HepG2 (cell line): ENCODE data around the gene RERE. TPM values are rescaled to one million over a fixed set of nuclear protein-coding genes. Genes with fewer than 3 reads are reported as not detected.

Source experiments
- ARNT ChIP-seq: fragments of 450-650 bp; IDR thresholded peaks from 2 replicates; pipeline ENCODE4 v1.6.1; 2017
- ATF7 ChIP-seq, 2 experiments: fragments of 450-650 bp in 1 of 2; sonication (generic) in 1 of 2; formaldehyde crosslinking in 1 of 2; IDR thresholded peaks; 2 replicates each; pipeline versions ENCODE4 v1.4.0 to v1.6.1; 2016 to 2020; ENCODE audit warnings: antibody characterized with exemption in 1 of 2, mild to moderate bottlenecking in 1 of 2, missing genetic modification reagents in 1 of 2
- DRAP1 ChIP-seq: IDR thresholded peaks from 2 replicates; pipeline ENCODE4 v1.6.1; 2016; ENCODE audit warnings: missing genetic modification reagents, missing compliant biosample characterization
- ERF ChIP-seq: IDR thresholded peaks from 2 replicates; pipeline ENCODE4 v1.6.1; 2018; ENCODE audit warnings: missing biosample characterization, missing genetic modification reagents
- FOXO1 ChIP-seq: sonication (generic); formaldehyde crosslinking; IDR thresholded peaks from 2 replicates; pipeline ENCODE4 v1.4.0; 2020; ENCODE audit warnings: missing genetic modification reagents
- GPN1 ChIP-seq: sonication (generic); formaldehyde crosslinking; IDR thresholded peaks from 2 replicates; pipeline ENCODE4 v1.5.1; 2020; ENCODE audit warnings: missing genetic modification reagents, borderline replicate concordance
- HDAC2 ChIP-seq: sonication (generic); formaldehyde crosslinking; IDR thresholded peaks from 2 replicates; pipeline ENCODE4 v1.4.0; 2020; ENCODE audit warnings: missing genetic modification reagents
- HIC2 ChIP-seq: sonication (generic); formaldehyde crosslinking; IDR thresholded peaks from 2 replicates; pipeline ENCODE4 v1.9.0; 2022; ENCODE audit warnings: low read depth, missing genetic modification reagents
- HMGXB3 ChIP-seq: sonication (generic); formaldehyde crosslinking; IDR thresholded peaks from 2 replicates; pipeline ENCODE4 v1.4.0; 2020; ENCODE audit warnings: missing genetic modification reagents, borderline replicate concordance
- ISX ChIP-seq: sonication (generic); formaldehyde crosslinking; conservative IDR thresholded peaks from 2 replicates; pipeline ENCODE4 v1.5.0; 2020; ENCODE audit warnings: missing genetic modification reagents
- JUN ChIP-seq: sonication (generic); formaldehyde crosslinking; IDR thresholded peaks from 2 replicates; pipeline ENCODE4 v1.4.0; 2020; ENCODE audit warnings: mild to moderate bottlenecking, missing genetic modification reagents
- KLF16 ChIP-seq, 2 experiments: sonication (generic) in 1 of 2; formaldehyde crosslinking in 1 of 2; IDR thresholded peaks; 2 replicates each; pipeline versions ENCODE4 v1.6.1 to v1.8.0; 2016 to 2023; ENCODE audit warnings: missing genetic modification reagents in 2 of 2, missing compliant biosample characterization in 1 of 2
- LCORL ChIP-seq, 2 experiments: fragments of 450-650 bp in 1 of 2; sonication (generic) in 1 of 2; formaldehyde crosslinking in 1 of 2; IDR thresholded peaks; 2 replicates each; pipeline versions ENCODE4 v1.5.0 to v1.6.1; 2017 to 2020; ENCODE audit warnings: antibody characterized with exemption in 1 of 2, missing genetic modification reagents in 1 of 2
- MNT ChIP-seq: fragments of 450-650 bp; IDR thresholded peaks from 2 replicates; pipeline ENCODE4 v1.6.1; 2016
- SPEN ChIP-seq: sonication (generic); formaldehyde crosslinking; IDR thresholded peaks from 2 replicates; pipeline ENCODE4 v1.5.1; 2020; ENCODE audit warnings: low read depth, mild to moderate bottlenecking, missing genetic modification reagents
- TBX2 ChIP-seq: sonication (generic); formaldehyde crosslinking; IDR thresholded peaks from 2 replicates; pipeline ENCODE4 v1.5.0; 2020; ENCODE audit warnings: missing genetic modification reagents, mild to moderate bottlenecking, borderline replicate concordance
- THRA ChIP-seq: sonication (generic); formaldehyde crosslinking; IDR thresholded peaks from 2 replicates; pipeline ENCODE4 v1.4.0; 2020; ENCODE audit warnings: missing genetic modification reagents, borderline replicate concordance
- ZNF264 ChIP-seq: sonication (generic); formaldehyde crosslinking; IDR thresholded peaks from 2 replicates; pipeline ENCODE4 v1.4.0; 2020; ENCODE audit warnings: missing genetic modification reagents
- ZNF614 ChIP-seq: IDR thresholded peaks from 2 replicates; pipeline ENCODE4 v1.6.1; 2018; ENCODE audit warnings: missing biosample characterization, missing genetic modification reagents, inconsistent platforms, borderline replicate concordance
- ZNF629 ChIP-seq: sonication (generic); formaldehyde crosslinking; conservative IDR thresholded peaks from 2 replicates; pipeline ENCODE4 v1.5.0; 2020; ENCODE audit warnings: missing genetic modification reagents
- polyA plus RNA-seq, 8 experiments: library from polyadenylated mRNA; depleted of rRNA in 3 of 8; stranded (reverse) in 7 of 8; unstranded in 1 of 8; fragments of >200 nt; fragmentation: Illumina TruSeq in 4 of 8; extraction: Trizol in 4 of 8; gene quantifications; 2 replicates each; pipeline versions ENCODE4 v1.2.1 to v1.2.3, GENCODE V29; 2011 to 2016; ENCODE audit warnings: low read depth in 4 of 8, missing spikeins in 1 of 8, mixed read lengths in 1 of 8; ENCODE audit not compliant: insufficient read depth in 1 of 8
- total RNA-seq, 5 experiments: library from RNA; depleted of rRNA; stranded (reverse); fragments of >200 nt; fragmentation: Illumina TruSeq; extraction: Trizol; gene quantifications; 2 replicates each; pipeline ENCODE4 v1.2.3, GENCODE V29; 2016; ENCODE audit warnings: low read depth in 1 of 5

RERE gene
- total and polyA plus RNA-seq, 2 of the 13 experiments (the other 11 are each of a cell fraction or from before 2014, with no cell fraction given), result 18.3 to 21.9 TPM

- TF ChIP-seq LCORL (IDR thresholded peaks at IDR 0.05), result peak; percentile 84
- no peak for TF ChIP-seq LCORL (CRISPR knock-in tag; IDR thresholded peaks at IDR 0.05)
- TF ChIP-seq SPEN (CRISPR knock-in tag), result no peak
- 0 out of 2 replicates have a peak, but pooled peaks have one; percentile 34 for TF ChIP-seq HMGXB3 (CRISPR knock-in tag)
- TF ChIP-seq ZNF614 (CRISPR knock-in tag), result 0 out of 2 replicates have a peak, but pooled peaks have one; percentile 68
- TF ChIP-seq DRAP1 (CRISPR knock-in tag), result peak; percentile 61; the same call in 1 of the 2 replicates
- TF ChIP-seq JUN (CRISPR knock-in tag), result 0 out of 2 replicates have a peak, but pooled peaks have one; percentile 72
- TF ChIP-seq MNT, result peak; percentile 33; the same call in 1 of the 2 replicates
- no peak for TF ChIP-seq GPN1 (CRISPR knock-in tag)
- TF ChIP-seq ATF7 (IDR thresholded peaks at IDR 0.05), result peak; percentile 19; the same call in 1 of the 2 replicates
- no peak for TF ChIP-seq ATF7 (CRISPR knock-in tag; IDR thresholded peaks at IDR 0.05)
- peak; percentile 64; the same call in 1 of the 2 replicates for TF ChIP-seq HDAC2
- peak; percentile 96 for TF ChIP-seq FOXO1 (CRISPR knock-in tag)
- TF ChIP-seq ARNT, result no peak
- TF ChIP-seq ERF, result peak; percentile 57
- TF ChIP-seq TBX2 (CRISPR knock-in tag), result peak; percentile 57; the same call in 1 of the 2 replicates
- peak; percentile 60; the same call in 1 of the 2 replicates for TF ChIP-seq THRA (CRISPR knock-in tag)
- TF ChIP-seq KLF16 (CRISPR knock-in tag; IDR thresholded peaks at IDR 0.05), result peak in 1 of 2 experiments; percentile 47; a peak in 1 of 4 replicates
- 0 out of 2 replicates have a peak, but pooled peaks have one; percentile 13 for TF ChIP-seq ZNF629
- no peak for TF ChIP-seq HIC2 (CRISPR knock-in tag)
- TF ChIP-seq ZNF264 (CRISPR knock-in tag), result peak; percentile 79; the same call in 1 of the 2 replicates
- no peak for TF ChIP-seq ISX
Observed at GRCh38 chr1:8740034-8740449, 77.4 kb downstream of the RERE start (continued).
